ENCODE results near the gene GSTCD. TPM values are rescaled to one million over a fixed set of nuclear protein-coding genes. Genes with fewer than 3 reads are reported as not detected.

The GSTCD gene
- total RNA-seq, 2 donors from 2014 or later, result 10.0 to 20.8 TPM

GRCh38 chr4:105707782-105708180, 803 bp upstream of the GSTCD start:
- Histone ChIP-seq H3K4me1 (replicated peaks) (no peaks in the 10 kb centered on the region), H3K27ac (peak overlapping the region; percentile 89 to 92)
- intact Hi-C loops (cut with DNase I), result loop anchor here (5.0 to 10.0 kb wide), 3 partner anchors 185 to 563 kb away; partner anchors contain the start of gene TET2

GRCh38 chr4:105709081-105709450, 482 bp downstream of the GSTCD start:
- WGBS, result 2% methylated on average over 11 of the region's 11 CpGs
- H3K9me3 ChIP-seq, result no peaks in the 10 kb centered on the region
- no peaks in the 10 kb centered on the region for H3K27me3 ChIP-seq (replicated peaks; ENCODE audit: insufficient read depth)
- H3K4me1 ChIP-seq (replicated peaks), result no peaks in the 10 kb centered on the region
- TF ChIP-seq CTCF (IDR thresholded peaks at IDR 0.05) (no peak), POLR2AphosphoS5 (IDR thresholded peaks at IDR 0.05) (no peak), POLR2A (IDR thresholded peaks at IDR 0.05) (no peak)
- DNase-seq (ENCODE audit: low spot score), result no peak
- H3K36me3 ChIP-seq, result no peaks in the 10 kb centered on the region
- H3K27ac ChIP-seq, result peak overlapping the region; percentile 89 to 92
- intact Hi-C loops (cut with DNase I), result loop anchor here (5.0 to 10.0 kb wide), 3 partner anchors 183 to 564 kb away; partner anchors contain the start of gene TET2
- H3K4me3 ChIP-seq, result peak overlapping the region; percentile 82 to 85

More at GRCh38 chr4:105707782-105708180, 803 bp upstream of the GSTCD start:
- no peaks in the 10 kb centered on the region for H3K9me3 ChIP-seq
- TF ChIP-seq CTCF (IDR thresholded peaks at IDR 0.05) (no peak), POLR2A (IDR thresholded peaks at IDR 0.05) (no peak), POLR2AphosphoS5 (IDR thresholded peaks at IDR 0.05) (no peak)
- 19% methylated on average over 7 of the region's 7 CpGs for WGBS
- no peaks in the 10 kb centered on the region for H3K27me3 ChIP-seq (replicated peaks; ENCODE audit: insufficient read depth)
- no peaks in the 10 kb centered on the region for H3K36me3 ChIP-seq
- no peak for DNase-seq (ENCODE audit: low spot score)
- H3K4me3 ChIP-seq, result peak overlapping the region; percentile 82 to 85

GRCh38 chr4:105710012-105710600, 1.5 kb downstream of the GSTCD start:
- H3K36me3 ChIP-seq, result no peaks in the 10 kb centered on the region
- TF ChIP-seq CTCF (IDR thresholded peaks at IDR 0.05) (no peak), POLR2A (IDR thresholded peaks at IDR 0.05) (no peak), POLR2AphosphoS5 (IDR thresholded peaks at IDR 0.05) (no peak)
- H3K9me3 ChIP-seq, result no peaks in the 10 kb centered on the region
- H3K27me3 ChIP-seq (replicated peaks; ENCODE audit: insufficient read depth), result no peaks in the 10 kb centered on the region
- no peak overlapping the region for H3K4me3 ChIP-seq
- no peaks in the 10 kb centered on the region for H3K4me1 ChIP-seq (replicated peaks)
- intact Hi-C loops (cut with DNase I), result no loop called here
- DNase-seq (ENCODE audit: low spot score), result no peak
- H3K27ac ChIP-seq, result no peak overlapping the region
- 63% methylated on average over 16 of the region's 16 CpGs for WGBS

GRCh38 chr4:105710678-105711077, 2.1 kb downstream of the GSTCD start:
- Histone ChIP-seq H3K4me3 (no peak overlapping the region), H3K36me3 (no peaks in the 10 kb centered on the region), H3K9me3 (no peaks in the 10 kb centered on the region), H3K27ac (no peak overlapping the region), H3K27me3 (replicated peaks; ENCODE audit: insufficient read depth) (no peaks in the 10 kb centered on the region), H3K4me1 (replicated peaks) (no peaks in the 10 kb centered on the region)
- intact Hi-C loops (cut with DNase I), result no loop called here
- WGBS, result 68% methylated on average over 6 of the region's 6 CpGs
- no peak for TF ChIP-seq CTCF (IDR thresholded peaks at IDR 0.05)
- TF ChIP-seq POLR2AphosphoS5 (IDR thresholded peaks at IDR 0.05), result no peak
- TF ChIP-seq POLR2A (IDR thresholded peaks at IDR 0.05), result no peak
- DNase-seq (ENCODE audit: low spot score), result no peak

- no peak for TF ChIP-seq POLR2AphosphoS5 (IDR thresholded peaks at IDR 0.05)
- TF ChIP-seq CTCF (IDR thresholded peaks at IDR 0.05), result no peak
- no peak for TF ChIP-seq POLR2A (IDR thresholded peaks at IDR 0.05)
- Histone ChIP-seq H3K4me1 (replicated peaks) (no peaks in the 10 kb centered on the region), H3K9me3 (no peaks in the 10 kb centered on the region), H3K27me3 (replicated peaks; ENCODE audit: insufficient read depth) (no peaks in the 10 kb centered on the region), H3K4me3 (no peak overlapping the region), H3K36me3 (no peaks in the 10 kb centered on the region), H3K27ac (no peak overlapping the region)
- WGBS, result 87% methylated on average over 2 of the region's 2 CpGs
- intact Hi-C loops (cut with DNase I), result no loop called here
- DNase-seq (ENCODE audit: low spot score), result no peak
Measured at GRCh38 chr4:105712766-105713165, 4.2 kb downstream of the GSTCD start.

Measured in prostate gland (tissue), 2 donors.